CD4-positive, CD25-positive, alpha-beta regulatory T cell (primary cell): ENCODE results near the gene IDE. TPM values are rescaled to one million over a fixed set of nuclear protein-coding genes. Genes with fewer than 3 reads are reported as not detected.
"Not testable (repeated sequence)": the region's sequence is repeated elsewhere in the genome, so short reads cannot be mapped to it uniquely, and the experiment has no call there.

Source experiments
- ATAC-seq, 2 donors: fragments of 150-1000 bp; cut with Tn5 transposase; one replicate each; pipeline ENCODE4 v1.10.0; 2021; ENCODE audit warnings: low read depth in 2 of 2, moderate number of reproducible peaks in 2 of 2, moderate library complexity in 1 of 2
- DNase-seq, 3 donors: peaks; one replicate each; pipeline versions ENCODE4 v3.0.0 to v3.0.0-alpha.2; 2012 to 2022; ENCODE audit warnings: mixed read lengths in 1 of 3
- H3K27ac ChIP-seq: one replicate; pipeline ENCODE4 v1.7.0; 2013; ENCODE audit warnings: mild to moderate bottlenecking, low read length; ENCODE audit not compliant: insufficient read depth, poor library complexity, severe bottlenecking
- H3K27me3 ChIP-seq: one replicate; pipeline ENCODE4 v1.7.0; 2013; ENCODE audit warnings: low read length; ENCODE audit not compliant: control insufficient read depth, insufficient read depth
- H3K36me3 ChIP-seq: one replicate; pipeline ENCODE4 v1.7.0; 2013; ENCODE audit warnings: mild to moderate bottlenecking, low read length, moderate library complexity; ENCODE audit not compliant: control insufficient read depth, insufficient read depth
- H3K4me1 ChIP-seq: 2 replicates; pipeline ENCODE4 v1.7.0; 2013; ENCODE audit warnings: mild to moderate bottlenecking, low read length; ENCODE audit not compliant: insufficient read depth, control insufficient read depth, poor library complexity, severe bottlenecking
- H3K4me3 ChIP-seq: one replicate; pipeline ENCODE4 v1.7.0; 2013; ENCODE audit warnings: low read depth, mild to moderate bottlenecking, low read length, moderate library complexity
- H3K9me3 ChIP-seq, 2 experiments: 1 replicate in 1 of 2; 2 replicates in 1 of 2; pipeline ENCODE4 v1.7.0; 2013; ENCODE audit warnings: low read length in 2 of 2, mild to moderate bottlenecking in 1 of 2, moderate library complexity in 1 of 2; ENCODE audit not compliant: control insufficient read depth in 2 of 2
- H3K27ac Mint-ChIP-seq, 3 donors: one replicate each; pipeline ENCODE4 v1.8.0; 2020 to 2022; ENCODE audit warnings: mild to moderate bottlenecking in 3 of 3, mixed read lengths in 3 of 3, moderate library complexity in 2 of 3
- H3K27me3 Mint-ChIP-seq: one replicate; pipeline ENCODE4 v1.8.0; 2022; ENCODE audit warnings: mild to moderate bottlenecking, mixed read lengths
- H3K36me3 Mint-ChIP-seq: one replicate; pipeline ENCODE4 v1.8.0; 2020; ENCODE audit warnings: mixed read lengths
- H3K4me1 Mint-ChIP-seq, 4 donors: one replicate each; pipeline ENCODE4 v1.8.0; 2020 to 2022; ENCODE audit warnings: mixed read lengths in 4 of 4, mild to moderate bottlenecking in 1 of 4
- H3K4me3 Mint-ChIP-seq, 4 donors: one replicate each; pipeline ENCODE4 v1.8.0; 2020 to 2022; ENCODE audit warnings: mild to moderate bottlenecking in 4 of 4, mixed read lengths in 4 of 4, moderate library complexity in 3 of 4
- H3K9me3 Mint-ChIP-seq, 7 donors: one replicate each; pipeline ENCODE4 v1.8.0; 2020 to 2022; ENCODE audit warnings: mixed read lengths in 7 of 7, mild to moderate bottlenecking in 3 of 7, moderate library complexity in 2 of 7
- polyA plus RNA-seq, 4 donors: library from polyadenylated mRNA; unstranded; fragments of 300-500 nt; fragmentation: Illumina TruSeq; gene quantifications; one replicate each; pipeline ENCODE4 v1.2.3, GENCODE V29; 2021
- total RNA-seq: library from RNA; stranded (reverse); gene quantifications from one replicate; pipeline ENCODE4 v1.2.3, GENCODE V29; 2022

Gene IDE
- total and polyA plus RNA-seq, 5 donors from 2014 or later, result 17.0 to 38.1 (median 26.1) TPM

- H3K36me3 ChIP-seq, result peaks cover 37% of the 10 kb centered on the region
- not testable (repeated sequence) for H3K27ac ChIP-seq, H3K4me3 ChIP-seq, H3K9me3 ChIP-seq, H3K4me3 Mint-ChIP-seq, H3K27me3 ChIP-seq, H3K9me3 Mint-ChIP-seq, H3K27me3 Mint-ChIP-seq, H3K4me1 Mint-ChIP-seq, H3K4me1 ChIP-seq, H3K27ac Mint-ChIP-seq, DNase-seq, ATAC-seq
- H3K36me3 Mint-ChIP-seq, result peaks cover 34% of the 10 kb centered on the region
Measured at GRCh38 chr10:92454955-92455354, 118.9 kb downstream of the IDE start.

GRCh38 chr10:92452313-92452712 lies 121.6 kb downstream of the IDE start:
- no peak overlapping the region for H3K4me3 Mint-ChIP-seq
- no peaks in the 10 kb centered on the region for H3K9me3 ChIP-seq
- no peak overlapping the region for H3K27ac ChIP-seq
- H3K36me3 Mint-ChIP-seq, result peaks cover 31% of the 10 kb centered on the region
- H3K4me1 Mint-ChIP-seq, result peaks cover 0 to 3% (median 0%) of the 10 kb centered on the region in 4 donors
- peak overlapping the region in 1 of 3 donors; percentile 63 for H3K27ac Mint-ChIP-seq
- no peak overlapping the region for H3K4me3 ChIP-seq
- H3K27me3 Mint-ChIP-seq, result no peaks in the 10 kb centered on the region
- peaks cover 33% of the 10 kb centered on the region for H3K36me3 ChIP-seq
- peaks cover 0 to 3% (median 0%) of the 10 kb centered on the region in 7 donors for H3K9me3 Mint-ChIP-seq
- no peaks in the 10 kb centered on the region for H3K4me1 ChIP-seq
- H3K27me3 ChIP-seq, result no peaks in the 10 kb centered on the region
- DNase-seq (no peak), ATAC-seq (no peak)

- Histone ChIP-seq H3K36me3 (peaks cover 31% of the 10 kb centered on the region), H3K27ac (no peak overlapping the region), H3K4me3 (no peak overlapping the region), H3K27me3 (no peaks in the 10 kb centered on the region), H3K9me3 (no peaks in the 10 kb centered on the region), H3K4me1 (no peaks in the 10 kb centered on the region)
- peaks cover 0 to 3% (median 0%) of the 10 kb centered on the region in 7 donors for H3K9me3 Mint-ChIP-seq
- H3K27ac Mint-ChIP-seq, result no peak overlapping the region
- H3K36me3 Mint-ChIP-seq, result peaks cover 31% of the 10 kb centered on the region
- no peak overlapping the region for H3K4me3 Mint-ChIP-seq
- ATAC-seq, result no peak
- no peak for DNase-seq
- no peaks in the 10 kb centered on the region for H3K27me3 Mint-ChIP-seq
- peaks cover 0 to 3% (median 0%) of the 10 kb centered on the region in 4 donors for H3K4me1 Mint-ChIP-seq
Measured at GRCh38 chr10:92451431-92451830, 122.5 kb downstream of the IDE start.

- H3K4me3 Mint-ChIP-seq, result no peak overlapping the region
- H3K27ac ChIP-seq, result no peak overlapping the region
- no peak for ATAC-seq
- no peak overlapping the region for H3K4me3 ChIP-seq
- no peaks in the 10 kb centered on the region for H3K27me3 ChIP-seq
- H3K9me3 ChIP-seq, result no peaks in the 10 kb centered on the region
- H3K4me1 Mint-ChIP-seq, result peaks cover 0 to 3% (median 0%) of the 10 kb centered on the region in 4 donors
- peaks cover 27% of the 10 kb centered on the region for H3K36me3 Mint-ChIP-seq
- no peaks in the 10 kb centered on the region for H3K27me3 Mint-ChIP-seq
- no peak for DNase-seq
- H3K4me1 ChIP-seq, result no peaks in the 10 kb centered on the region
- H3K9me3 Mint-ChIP-seq, result peaks cover 0 to 1% (median 0%) of the 10 kb centered on the region in 7 donors
- H3K36me3 ChIP-seq, result peaks cover 27% of the 10 kb centered on the region
- peak overlapping the region in 1 of 3 donors; percentile 20 for H3K27ac Mint-ChIP-seq
Measured at GRCh38 chr10:92450896-92451295, 123.0 kb downstream of the IDE start.

GRCh38 chr10:92440578-92440977 lies 133.3 kb downstream of the IDE start:
- Histone ChIP-seq H3K4me3 (no peak overlapping the region), H3K27ac (no peak overlapping the region), H3K36me3 (no peaks in the 10 kb centered on the region), H3K27me3 (no peaks in the 10 kb centered on the region), H3K9me3 (no peaks in the 10 kb centered on the region), H3K4me1 (no peaks in the 10 kb centered on the region)
- ATAC-seq (no peak), DNase-seq (no peak)
- H3K4me3 Mint-ChIP-seq, result no peak overlapping the region
- H3K9me3 Mint-ChIP-seq, result no peaks in the 10 kb centered on the region
- H3K27ac Mint-ChIP-seq, result no peak overlapping the region
- H3K36me3 Mint-ChIP-seq, result no peaks in the 10 kb centered on the region
- no peaks in the 10 kb centered on the region for H3K4me1 Mint-ChIP-seq
- no peaks in the 10 kb centered on the region for H3K27me3 Mint-ChIP-seq

- no peaks in the 10 kb centered on the region for H3K4me1 Mint-ChIP-seq
- H3K27ac ChIP-seq, result no peak overlapping the region
- no peaks in the 10 kb centered on the region for H3K36me3 ChIP-seq
- no peak overlapping the region for H3K4me3 Mint-ChIP-seq
- no peaks in the 10 kb centered on the region for H3K4me1 ChIP-seq
- ATAC-seq, result no peak
- H3K4me3 ChIP-seq, result no peak overlapping the region
- H3K27ac Mint-ChIP-seq, result no peak overlapping the region
- H3K27me3 ChIP-seq, result no peaks in the 10 kb centered on the region
- no peaks in the 10 kb centered on the region for H3K9me3 Mint-ChIP-seq
- no peak for DNase-seq
- H3K27me3 Mint-ChIP-seq, result no peaks in the 10 kb centered on the region
- H3K9me3 ChIP-seq, result no peaks in the 10 kb centered on the region
- H3K36me3 Mint-ChIP-seq, result no peaks in the 10 kb centered on the region
Measured at GRCh38 chr10:92438220-92438619, 135.7 kb downstream of the IDE start.

- Mint-ChIP-seq H3K4me3 (no peak overlapping the region), H3K9me3 (peaks cover 0 to 2% (median 0%) of the 10 kb centered on the region in 7 donors), H3K36me3 (no peaks in the 10 kb centered on the region), H3K27ac (no peak overlapping the region), H3K27me3 (no peaks in the 10 kb centered on the region), H3K4me1 (no peaks in the 10 kb centered on the region)
- H3K9me3 ChIP-seq, result no peaks in the 10 kb centered on the region
- DNase-seq (no peak), ATAC-seq (no peak)
- H3K4me1 ChIP-seq, result no peaks in the 10 kb centered on the region
- no peak overlapping the region for H3K4me3 ChIP-seq
- no peak overlapping the region for H3K27ac ChIP-seq
- no peaks in the 10 kb centered on the region for H3K36me3 ChIP-seq
- no peaks in the 10 kb centered on the region for H3K27me3 ChIP-seq
Measured at GRCh38 chr10:92436611-92437010, 137.3 kb downstream of the IDE start.

- not testable (repeated sequence) for H3K27me3 Mint-ChIP-seq, H3K27me3 ChIP-seq, H3K4me3 ChIP-seq, H3K4me1 Mint-ChIP-seq, ATAC-seq, H3K9me3 Mint-ChIP-seq, H3K36me3 Mint-ChIP-seq, H3K27ac ChIP-seq, H3K4me3 Mint-ChIP-seq, H3K9me3 ChIP-seq, H3K36me3 ChIP-seq, H3K27ac Mint-ChIP-seq, DNase-seq, H3K4me1 ChIP-seq
Measured at GRCh38 chr10:92436065-92436464, 137.8 kb downstream of the IDE start.
